Naive thymus-derived CD4-positive, alpha-beta T cell (primary cell): ENCODE results near the gene IMMP1L. TPM values are rescaled to one million over a fixed set of nuclear protein-coding genes. Genes with fewer than 3 reads are reported as not detected.

Source experiments
- ATAC-seq: fragments of 150-1000 bp; cut with Tn5 transposase; 2 replicates; pipeline ENCODE4 v1.10.0; 2021; ENCODE audit warnings: mild to moderate bottlenecking, moderate library complexity
- CTCF ChIA-PET: fragments of 350-600 bp; sonication (Branson Sonifier 250); formaldehyde crosslinking; loops from one replicate; lab custom pipeline; 2021; ENCODE audit warnings: antibody characterized with exemption; lab: Charles Lee
- POLR2A ChIA-PET: fragments of 350-600 bp; sonication (Branson Sonifier 250); formaldehyde crosslinking; loops from one replicate; lab custom pipeline; 2021; ENCODE audit warnings: antibody characterized with exemption, inconsistent platforms; lab: Charles Lee
- DNase-seq, 9 donors: peaks; one replicate each; pipeline versions ENCODE4 v3.0.0 to v3.0.0-alpha.2; 2020 to 2022; ENCODE audit warnings: mixed read lengths in 1 of 9
- H3K27ac ChIP-seq: one replicate; pipeline ENCODE4 v1.7.0; 2013; ENCODE audit warnings: mild to moderate bottlenecking, low read depth, low read length, moderate library complexity
- H3K27me3 ChIP-seq, 2 donors: one replicate each; pipeline ENCODE4 v1.7.0; 2013; ENCODE audit warnings: low read length in 2 of 2, mild to moderate bottlenecking in 2 of 2, moderate library complexity in 2 of 2; ENCODE audit not compliant: control insufficient read depth in 2 of 2, insufficient read depth in 2 of 2
- H3K36me3 ChIP-seq, 3 experiments: 1 replicate in 2 of 3; 2 replicates in 1 of 3; pipeline ENCODE4 v1.7.0; 2013; ENCODE audit warnings: low read length in 3 of 3, mild to moderate bottlenecking in 3 of 3, moderate library complexity in 1 of 3; ENCODE audit not compliant: insufficient read depth in 3 of 3, control insufficient read depth in 2 of 3
- H3K4me1 ChIP-seq, 2 donors: one replicate each; pipeline ENCODE4 v1.7.0; 2013; ENCODE audit warnings: low read length in 2 of 2, mild to moderate bottlenecking in 2 of 2, moderate library complexity in 1 of 2; ENCODE audit not compliant: control insufficient read depth in 2 of 2, insufficient read depth in 2 of 2
- H3K4me3 ChIP-seq: 2 replicates; pipeline ENCODE4 v1.7.0; 2013; ENCODE audit warnings: mild to moderate bottlenecking, low read length
- H3K9me3 ChIP-seq, 3 experiments: 1 replicate in 2 of 3; 2 replicates in 1 of 3; pipeline ENCODE4 v1.7.0; 2013; ENCODE audit warnings: low read length in 3 of 3; ENCODE audit not compliant: control insufficient read depth in 2 of 3
- H3K27ac Mint-ChIP-seq, 9 donors: one replicate each; pipeline ENCODE4 v1.8.0; 2020 to 2022; ENCODE audit warnings: mixed read lengths in 9 of 9, mild to moderate bottlenecking in 8 of 9, moderate library complexity in 5 of 9, inconsistent platforms in 2 of 9
- H3K27me3 Mint-ChIP-seq, 5 donors: one replicate each; pipeline ENCODE4 v1.8.0; 2021 to 2022; ENCODE audit warnings: mixed read lengths in 5 of 5, mild to moderate bottlenecking in 1 of 5
- H3K36me3 Mint-ChIP-seq, 5 donors: one replicate each; pipeline ENCODE4 v1.8.0; 2020 to 2022; ENCODE audit warnings: mixed read lengths in 5 of 5, mild to moderate bottlenecking in 3 of 5, inconsistent platforms in 1 of 5
- H3K4me1 Mint-ChIP-seq, 7 donors: one replicate each; pipeline ENCODE4 v1.8.0; 2020 to 2022; ENCODE audit warnings: mixed read lengths in 7 of 7, mild to moderate bottlenecking in 3 of 7, inconsistent platforms in 1 of 7
- H3K4me3 Mint-ChIP-seq, 10 donors: one replicate each; pipeline ENCODE4 v1.8.0; 2020 to 2022; ENCODE audit warnings: mild to moderate bottlenecking in 10 of 10, mixed read lengths in 10 of 10, moderate library complexity in 6 of 10, inconsistent platforms in 2 of 10
- H3K9me3 Mint-ChIP-seq, 11 donors: one replicate each; pipeline ENCODE4 v1.8.0; 2020 to 2022; ENCODE audit warnings: mixed read lengths in 11 of 11, mild to moderate bottlenecking in 4 of 11, inconsistent platforms in 1 of 11, moderate library complexity in 1 of 11
- intact Hi-C, 2 donors: fragments of 100-400 bp; cut with micrococcal nuclease; formaldehyde crosslinking; loops; one replicate each; pipeline ENCODE4 v1.15.1; 2023
- polyA plus RNA-seq, 2 donors: library from polyadenylated mRNA; unstranded; fragments of 300-500 nt; fragmentation: Illumina TruSeq; gene quantifications; one replicate each; pipeline ENCODE4 v1.2.3, GENCODE V29; 2021
- total RNA-seq, 6 experiments: library from RNA in 5 of 6; stranded (reverse) in 5 of 6; gene quantifications; 1 replicate in 5 of 6; 2 replicates in 1 of 6; pipeline ENCODE4 v1.2.3 and lab custom pipeline; 2021 to 2026

IMMP1L gene
- total and polyA plus RNA-seq, 7 experiments from 2014 or later: 9.4 to 52.4 (median 18.8) TPM

DNA sequence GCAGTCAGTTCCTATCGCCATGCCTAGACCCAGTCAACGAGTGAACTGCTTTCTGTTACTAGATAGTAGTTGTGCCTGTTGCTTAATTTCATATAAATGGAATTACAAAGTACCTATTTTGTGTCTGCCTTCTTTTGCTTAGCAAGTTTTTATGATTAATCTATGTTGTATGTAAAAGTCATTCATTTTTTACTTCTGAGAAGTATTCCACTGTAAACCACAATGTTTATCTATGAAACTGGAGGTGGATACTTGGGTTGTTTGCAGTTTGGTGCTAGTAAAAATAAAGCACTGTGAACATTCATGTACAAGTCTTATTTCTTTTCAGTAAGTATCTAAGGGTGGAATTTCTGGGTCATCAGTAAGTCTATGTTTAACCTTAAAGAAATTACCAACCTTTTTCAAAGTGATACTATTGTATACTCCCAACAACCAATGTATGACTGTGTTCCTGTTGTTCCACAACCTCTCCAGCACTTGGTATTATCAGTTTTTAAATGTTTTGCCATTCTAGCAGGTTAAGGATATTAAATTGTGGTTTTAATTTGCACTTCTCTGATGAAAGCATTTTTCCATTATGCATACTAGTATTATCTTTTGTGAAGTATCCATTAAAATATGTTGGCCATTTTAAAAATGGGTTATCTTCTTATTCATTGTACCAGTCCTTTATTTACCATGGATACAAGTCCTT, 71.5 kb downstream of the IMMP1L start:
- H3K36me3 Mint-ChIP-seq: peaks cover 0 to 13% (median under 1%) of the 10 kb centered on the region in 5 donors
- POLR2A ChIA-PET: no interaction called here

DNA sequence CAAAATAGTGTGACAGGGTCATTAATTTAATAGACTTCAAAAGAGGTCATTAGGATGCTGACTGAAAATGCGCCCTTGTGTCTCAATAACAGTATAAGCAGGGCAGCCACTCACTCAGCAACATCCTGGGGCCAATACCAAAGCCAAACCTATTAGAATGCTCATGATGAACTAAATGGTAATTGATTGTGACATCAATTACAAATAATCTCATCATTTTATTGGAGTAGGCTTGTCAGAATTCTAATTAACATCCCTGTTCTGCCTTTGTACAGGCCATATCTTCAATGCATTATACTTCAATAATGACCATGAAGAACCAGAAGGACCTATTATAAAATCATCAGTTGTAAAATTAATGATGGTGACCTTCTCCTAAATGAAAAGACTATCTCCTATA, 75.6 kb downstream of the IMMP1L start:
- Histone ChIP-seq H3K4me3 (no peak overlapping the region), H3K9me3 (no peaks in the 10 kb centered on the region), H3K36me3 (peaks cover 0 to 4% (median 0%) of the 10 kb centered on the region in 3 experiments), H3K27ac (no peak overlapping the region), H3K27me3 (no peaks in the 10 kb centered on the region), H3K4me1 (no peaks in the 10 kb centered on the region)
- Mint-ChIP-seq H3K27ac (no peak overlapping the region), H3K36me3 (peaks cover 0 to 40% (median 19%) of the 10 kb centered on the region in 5 donors), H3K9me3 (peaks cover 0 to 7% (median 2%) of the 10 kb centered on the region in 11 donors), H3K4me1 (peaks cover 0 to 19% (median 13%) of the 10 kb centered on the region in 7 donors), H3K27me3 (no peaks in the 10 kb centered on the region), H3K4me3 (no peak overlapping the region)
- intact Hi-C loops: no loop called here
- POLR2A ChIA-PET: no interaction called here
- no peak for ATAC-seq
- CTCF ChIA-PET: no interaction called here
- no peak for DNase-seq

More for the DNA sequence above, 71.5 kb downstream of the IMMP1L start:
- peaks cover 0 to 26% (median 13%) of the 10 kb centered on the region in 7 donors for H3K4me1 Mint-ChIP-seq
- Histone ChIP-seq H3K36me3 (no peaks in the 10 kb centered on the region), H3K27ac (no peak overlapping the region), H3K27me3 (no peaks in the 10 kb centered on the region), H3K9me3 (no peaks in the 10 kb centered on the region), H3K4me1 (no peaks in the 10 kb centered on the region), H3K4me3 (no peak overlapping the region)
- ATAC-seq (no peak), DNase-seq (no peak)
- H3K27me3 Mint-ChIP-seq: no peaks in the 10 kb centered on the region
- intact Hi-C loops: no loop called here
- CTCF ChIA-PET: no interaction called here
- H3K4me3 Mint-ChIP-seq: no peak overlapping the region
- H3K27ac Mint-ChIP-seq: peak overlapping the region in 1 of 9 donors; percentile 40
- peaks cover 0 to 20% (median 6%) of the 10 kb centered on the region in 11 donors for H3K9me3 Mint-ChIP-seq

DNA sequence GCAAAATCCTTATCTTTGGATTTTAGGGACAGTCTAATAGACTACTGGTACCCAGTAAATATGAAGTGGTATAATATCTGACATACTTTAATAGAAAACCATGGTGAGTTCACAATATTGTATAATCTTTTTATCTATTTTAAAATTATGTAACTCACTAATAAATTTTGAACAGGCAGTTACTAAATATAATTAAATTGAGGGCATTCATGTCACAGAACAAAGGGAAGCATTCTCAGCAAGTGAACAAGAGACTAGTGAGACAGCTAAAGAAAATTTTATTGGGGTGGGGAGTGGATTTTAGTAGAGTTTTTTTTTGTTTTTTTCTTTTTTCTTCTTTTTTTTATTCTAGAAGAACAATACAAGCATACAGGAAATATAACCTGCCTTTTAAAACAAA, 84.8 kb downstream of the IMMP1L start:
- H3K4me1 Mint-ChIP-seq: peaks cover 0 to 7% (median 0%) of the 10 kb centered on the region in 7 donors
- H3K9me3 ChIP-seq: no peaks in the 10 kb centered on the region
- no peaks in the 10 kb centered on the region for H3K27me3 Mint-ChIP-seq
- POLR2A ChIA-PET: interaction anchor here (0.6 kb wide), 1 partner anchor 98 kb away, joined by 3 read pairs; no protein-coding TSS in a partner anchor
- no peak overlapping the region for H3K27ac Mint-ChIP-seq
- DNase-seq (no peak), ATAC-seq (no peak)
- no peaks in the 10 kb centered on the region for H3K9me3 Mint-ChIP-seq
- intact Hi-C loops: no loop called here
- H3K36me3 ChIP-seq: no peaks in the 10 kb centered on the region
- H3K36me3 Mint-ChIP-seq: peaks cover 0 to 18% (median 11%) of the 10 kb centered on the region in 5 donors
- H3K27me3 ChIP-seq: no peaks in the 10 kb centered on the region
- H3K4me1 ChIP-seq: no peaks in the 10 kb centered on the region
- CTCF ChIA-PET: no interaction called here
- no peak overlapping the region for H3K4me3 Mint-ChIP-seq
- H3K4me3 ChIP-seq: no peak overlapping the region
- no peak overlapping the region for H3K27ac ChIP-seq

DNA sequence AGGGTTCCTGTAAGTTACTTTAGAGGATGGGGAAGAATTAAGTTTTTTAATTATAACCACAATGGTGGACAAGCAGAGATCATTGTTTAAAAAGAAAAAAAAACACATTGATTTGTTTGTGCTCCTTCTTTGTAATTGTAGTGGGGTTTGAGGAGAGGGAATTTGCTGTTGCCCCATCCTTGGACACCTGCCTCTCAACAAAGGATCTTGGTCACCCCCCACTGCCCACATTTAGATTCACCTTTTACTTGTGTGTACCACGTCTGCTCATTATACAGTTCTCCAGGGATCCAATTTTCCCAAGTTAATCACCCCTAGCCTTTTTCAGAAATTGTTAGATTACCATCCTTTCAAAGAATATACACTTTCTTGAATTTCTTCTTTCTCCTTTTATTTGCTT, 86.7 kb downstream of the IMMP1L start:
- CTCF ChIA-PET: no interaction called here
- H3K4me3 Mint-ChIP-seq: no peak overlapping the region
- ATAC-seq: no peak
- H3K36me3 Mint-ChIP-seq: peaks cover 0 to 14% (median 6%) of the 10 kb centered on the region in 5 donors
- POLR2A ChIA-PET: no interaction called here
- no peaks in the 10 kb centered on the region for H3K27me3 Mint-ChIP-seq
- H3K9me3 ChIP-seq: no peaks in the 10 kb centered on the region
- DNase-seq: no peak
- no peaks in the 10 kb centered on the region for H3K4me1 ChIP-seq
- H3K27me3 ChIP-seq: no peaks in the 10 kb centered on the region
- H3K9me3 Mint-ChIP-seq: no peaks in the 10 kb centered on the region
- intact Hi-C loops: no loop called here
- no peak overlapping the region for H3K27ac ChIP-seq
- peaks cover 0 to 8% (median 0%) of the 10 kb centered on the region in 7 donors for H3K4me1 Mint-ChIP-seq
- H3K4me3 ChIP-seq: no peak overlapping the region
- no peaks in the 10 kb centered on the region for H3K36me3 ChIP-seq
- no peak overlapping the region for H3K27ac Mint-ChIP-seq

DNA sequence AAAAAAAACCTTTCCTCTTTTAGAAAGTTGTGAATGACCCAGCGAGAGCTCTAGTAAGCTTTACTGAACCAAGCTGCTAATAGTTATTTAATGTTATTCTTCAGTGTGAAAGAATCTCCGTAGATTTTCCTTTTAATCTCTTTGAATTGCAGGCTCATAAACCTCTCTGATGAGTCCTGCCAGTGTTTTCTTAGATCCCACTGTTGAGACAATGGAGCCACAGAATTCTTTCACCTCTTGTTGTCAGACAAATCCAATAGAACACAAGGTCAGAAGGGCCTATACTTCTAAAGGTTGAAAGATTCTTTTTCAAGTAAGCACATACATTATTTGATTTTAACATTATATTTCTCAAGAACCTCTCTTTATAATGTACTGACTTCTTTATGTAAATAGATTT, 87.6 kb downstream of the IMMP1L start:
- CTCF ChIA-PET: interaction anchor here (0.7 kb wide), 1 partner anchor 148 kb away, joined by 4 read pairs; no protein-coding TSS in a partner anchor
- Mint-ChIP-seq H3K4me3 (no peak overlapping the region), H3K9me3 (no peaks in the 10 kb centered on the region), H3K36me3 (peaks cover 0 to 14% (median 4%) of the 10 kb centered on the region in 5 donors), H3K27ac (no peak overlapping the region), H3K27me3 (no peaks in the 10 kb centered on the region), H3K4me1 (peaks cover 0 to 8% (median 0%) of the 10 kb centered on the region in 7 donors)
- ATAC-seq: no peak
- no peak overlapping the region for H3K27ac ChIP-seq
- intact Hi-C loops: no loop called here
- no peak overlapping the region for H3K4me3 ChIP-seq
- H3K9me3 ChIP-seq: no peaks in the 10 kb centered on the region
- H3K27me3 ChIP-seq: no peaks in the 10 kb centered on the region
- no peaks in the 10 kb centered on the region for H3K4me1 ChIP-seq
- POLR2A ChIA-PET: no interaction called here
- no peak for DNase-seq
- no peaks in the 10 kb centered on the region for H3K36me3 ChIP-seq

DNA sequence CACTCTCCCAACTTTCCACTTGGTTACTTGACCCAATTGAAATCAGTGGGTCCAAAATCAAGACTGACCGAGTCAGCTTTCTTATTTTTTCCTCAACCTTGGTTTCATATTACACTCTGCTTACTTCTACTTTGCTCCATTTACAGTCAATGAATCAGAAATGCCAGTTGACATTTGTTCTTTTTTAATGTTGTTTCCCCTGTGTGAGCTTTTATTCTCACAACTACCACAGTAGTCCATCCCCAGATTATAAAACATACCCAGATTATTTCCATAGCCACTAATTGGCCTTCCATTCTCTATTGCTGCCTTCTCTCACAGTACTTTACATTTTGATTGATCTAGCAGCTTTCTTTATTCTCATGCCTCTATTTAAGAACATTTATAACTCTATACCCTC, 89.8 kb downstream of the IMMP1L start:
- Histone ChIP-seq H3K27ac (no peak overlapping the region), H3K36me3 (peaks cover 0 to 3% (median 0%) of the 10 kb centered on the region in 3 experiments), H3K9me3 (no peaks in the 10 kb centered on the region), H3K27me3 (no peaks in the 10 kb centered on the region), H3K4me3 (no peak overlapping the region), H3K4me1 (no peaks in the 10 kb centered on the region)
- no peak overlapping the region for H3K4me3 Mint-ChIP-seq
- no peaks in the 10 kb centered on the region for H3K27me3 Mint-ChIP-seq
- POLR2A ChIA-PET: no interaction called here
- CTCF ChIA-PET: no interaction called here
- H3K4me1 Mint-ChIP-seq: peaks cover 0 to 8% (median 0%) of the 10 kb centered on the region in 7 donors
- no peaks in the 10 kb centered on the region for H3K9me3 Mint-ChIP-seq
- intact Hi-C loops: no loop called here
- no peak overlapping the region for H3K27ac Mint-ChIP-seq
- DNase-seq: no peak
- H3K36me3 Mint-ChIP-seq: peaks cover 0 to 26% (median 6%) of the 10 kb centered on the region in 5 donors
- no peak for ATAC-seq

DNA sequence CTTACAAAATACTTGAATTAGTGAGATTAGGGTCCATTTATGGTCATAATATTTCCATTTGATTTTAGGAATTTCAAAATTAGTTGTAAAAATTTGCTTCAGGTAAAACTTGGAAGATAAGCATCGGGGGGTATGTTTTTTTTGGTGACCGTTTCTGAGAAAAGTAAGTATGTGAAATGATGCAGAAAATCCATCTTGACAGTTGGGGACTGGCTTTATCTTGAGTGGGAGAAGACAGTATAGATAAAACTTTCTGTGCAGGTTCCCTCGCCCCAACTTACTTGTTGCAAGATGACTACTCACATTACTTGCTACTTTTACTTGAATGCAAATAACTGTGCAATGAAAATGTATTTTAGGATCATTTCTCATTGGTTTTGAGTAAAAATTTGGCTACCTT, 90.3 kb downstream of the IMMP1L start:
- H3K4me1 ChIP-seq: no peaks in the 10 kb centered on the region
- no peak overlapping the region for H3K27ac ChIP-seq
- no peak for DNase-seq
- Mint-ChIP-seq H3K9me3 (no peaks in the 10 kb centered on the region), H3K27ac (no peak overlapping the region), H3K36me3 (peaks cover 0 to 30% (median 10%) of the 10 kb centered on the region in 5 donors), H3K4me3 (no peak overlapping the region), H3K27me3 (no peaks in the 10 kb centered on the region), H3K4me1 (peaks cover 0 to 8% (median 0%) of the 10 kb centered on the region in 7 donors)
- peaks cover 0 to 5% (median 0%) of the 10 kb centered on the region in 3 experiments for H3K36me3 ChIP-seq
- H3K27me3 ChIP-seq: no peaks in the 10 kb centered on the region
- POLR2A ChIA-PET: no interaction called here
- intact Hi-C loops: no loop called here
- CTCF ChIA-PET: no interaction called here
- H3K9me3 ChIP-seq: no peaks in the 10 kb centered on the region
- no peak overlapping the region for H3K4me3 ChIP-seq
- no peak for ATAC-seq
